ENCODE measurements around the gene UQCR10.
A peak's percentile ranks its signal among the peaks of the same experiment; 100 is the strongest.

UQCR10 gene

GRCh38 chr22:29765905-29766631 is 1.1 kb upstream of the UQCR10 start:
- peak in 1 of 2 donors; percentile 7 for DNase-seq

GRCh38 chr22:29766632-29767170 is 468 bp upstream of the UQCR10 start, which contains the start of gene ZMAT5:
Gene ZMAT5 (minus strand): TSS chr22:29767007. CDS start chr22:29748544, 18,463 bp downstream.
- peak; percentile 95 for DNase-seq

GRCh38 chr22:29768052-29768693 is 1.0 kb downstream of the UQCR10 start:
- DNase-seq: no peak

- no peak for DNase-seq
Measured at GRCh38 chr22:29769723-29770321, 2.7 kb downstream of the UQCR10 start.

GRCh38 chr22:29772170-29772641 is 5.0 kb downstream of the UQCR10 start:
- no peak for DNase-seq

- DNase-seq: no peak
Measured at GRCh38 chr22:29773233-29773632, 6.1 kb downstream of the UQCR10 start.

- DNase-seq: no peak
Measured at GRCh38 chr22:29780220-29780619, 13.1 kb downstream of the UQCR10 start.

- DNase-seq: no peak
Measured at GRCh38 chr22:29780748-29781676, 13.8 kb downstream of the UQCR10 start.

GRCh38 chr22:29782061-29782845 is 15.1 kb downstream of the UQCR10 start:
- no peak for DNase-seq

- no peak for DNase-seq
Measured at GRCh38 chr22:29784451-29785361, 17.5 kb downstream of the UQCR10 start.

GRCh38 chr22:29786031-29786430 is 18.9 kb downstream of the UQCR10 start:
- DNase-seq: no peak

- no peak for DNase-seq
Measured at GRCh38 chr22:29787371-29787980, 20.3 kb downstream of the UQCR10 start.

- no peak for DNase-seq
Measured at GRCh38 chr22:29788339-29789279, 21.4 kb downstream of the UQCR10 start.

- DNase-seq: no peak
Measured at GRCh38 chr22:29790061-29790460, 22.9 kb downstream of the UQCR10 start.

GRCh38 chr22:29793396-29793795 is 26.2 kb downstream of the UQCR10 start:
- DNase-seq: no peak

GRCh38 chr22:29795663-29796062 is 28.5 kb downstream of the UQCR10 start:
- no peak for DNase-seq

- DNase-seq: peak; percentile 12 to 15
Measured at GRCh38 chr22:29797351-29797750, 30.2 kb downstream of the UQCR10 start.

- no peak for DNase-seq
Measured at GRCh38 chr22:29798318-29798717, 31.1 kb downstream of the UQCR10 start.

- DNase-seq: no peak
Measured at GRCh38 chr22:29798801-29799200, 31.6 kb downstream of the UQCR10 start.

Measured in CD4-positive, alpha-beta T cell treated with Interleukin-1 beta for 1 hour (primary cell).